ENCODE results near the gene TMEM30A.

The TMEM30A gene

DNA sequence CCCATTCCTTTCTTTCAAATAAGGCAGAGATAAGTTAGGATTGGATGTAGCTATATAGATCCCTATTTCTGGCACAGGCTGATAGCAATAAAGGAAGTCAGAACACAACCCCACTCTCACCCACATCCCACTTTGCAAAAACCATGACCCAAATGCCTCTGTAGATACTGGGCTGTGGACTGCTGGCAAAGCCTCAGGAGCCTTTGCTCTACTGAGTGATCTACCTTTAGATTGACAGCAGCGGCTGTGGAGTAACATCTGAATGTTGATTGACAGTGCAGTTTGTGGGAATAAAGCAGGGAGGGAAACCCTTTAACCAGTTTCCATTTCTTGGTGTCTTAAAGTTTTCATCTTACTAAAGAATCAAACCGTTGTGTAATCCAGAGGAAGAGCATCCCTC, 6.7 kb upstream of the TMEM30A start:
- TF ChIP-seq, protein P1, sequence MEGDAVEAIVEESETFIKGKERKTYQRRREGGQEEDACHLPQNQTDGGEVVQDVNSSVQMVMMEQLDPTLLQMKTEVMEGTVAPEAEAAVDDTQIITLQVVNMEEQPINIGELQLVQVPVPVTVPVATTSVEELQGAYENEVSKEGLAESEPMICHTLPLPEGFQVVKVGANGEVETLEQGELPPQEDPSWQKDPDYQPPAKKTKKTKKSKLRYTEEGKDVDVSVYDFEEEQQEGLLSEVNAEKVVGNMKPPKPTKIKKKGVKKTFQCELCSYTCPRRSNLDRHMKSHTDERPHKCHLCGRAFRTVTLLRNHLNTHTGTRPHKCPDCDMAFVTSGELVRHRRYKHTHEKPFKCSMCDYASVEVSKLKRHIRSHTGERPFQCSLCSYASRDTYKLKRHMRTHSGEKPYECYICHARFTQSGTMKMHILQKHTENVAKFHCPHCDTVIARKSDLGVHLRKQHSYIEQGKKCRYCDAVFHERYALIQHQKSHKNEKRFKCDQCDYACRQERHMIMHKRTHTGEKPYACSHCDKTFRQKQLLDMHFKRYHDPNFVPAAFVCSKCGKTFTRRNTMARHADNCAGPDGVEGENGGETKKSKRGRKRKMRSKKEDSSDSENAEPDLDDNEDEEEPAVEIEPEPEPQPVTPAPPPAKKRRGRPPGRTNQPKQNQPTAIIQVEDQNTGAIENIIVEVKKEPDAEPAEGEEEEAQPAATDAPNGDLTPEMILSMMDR (IDR thresholded peaks at IDR 0.05; ENCODE audit: low read depth, low read length): no peak

DNA sequence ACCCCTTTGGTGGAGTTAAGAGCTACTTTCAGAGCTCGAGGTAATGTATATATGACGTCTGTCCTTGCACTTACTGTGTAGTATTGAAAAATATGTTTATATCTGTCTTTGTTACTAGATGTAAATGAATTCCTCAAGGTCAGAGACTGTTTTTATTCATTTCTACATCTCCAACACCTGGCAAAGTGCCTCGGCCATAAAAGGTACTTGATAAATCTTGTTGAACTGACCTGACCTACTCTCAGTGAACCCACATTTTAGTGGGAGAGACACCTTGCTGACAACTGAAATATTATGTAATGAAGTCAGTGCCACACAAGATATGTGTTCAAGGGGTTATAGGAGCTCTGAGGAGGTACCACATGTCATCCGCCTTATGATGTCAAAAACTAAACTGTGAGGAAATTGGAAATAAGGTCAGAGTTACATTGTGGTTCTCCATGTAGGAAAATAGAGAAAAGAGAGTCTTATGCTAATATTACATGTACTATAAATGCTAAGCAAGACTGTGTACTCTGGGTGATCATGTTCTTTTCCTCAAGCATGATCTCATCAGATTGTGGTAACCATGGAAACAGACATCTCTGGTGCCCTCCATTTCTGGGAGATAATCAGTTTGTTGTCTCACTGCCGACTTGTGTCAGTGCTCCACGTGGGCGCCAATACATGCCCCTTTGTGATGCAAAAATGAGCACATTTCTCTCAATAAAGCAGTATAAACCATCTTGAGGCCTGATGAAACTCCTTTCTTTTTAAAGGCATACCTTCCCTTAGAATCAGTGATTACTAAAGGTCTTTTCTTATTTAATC, 5.7 kb upstream of the TMEM30A start:
- H3K9me3 ChIP-seq: no peaks in the 10 kb centered on the region
- no peaks in the 10 kb centered on the region for H3K27me3 ChIP-seq
- no peaks in the 10 kb centered on the region for H3K36me3 ChIP-seq
- H3K4me3 ChIP-seq (ENCODE audit: low read depth, low read length): no peak overlapping the region
- TF ChIP-seq, protein P1 (IDR thresholded peaks at IDR 0.05; ENCODE audit: low read depth, low read length): no peak
- no peak for DNase-seq
- no peaks in the 10 kb centered on the region for H3K4me1 ChIP-seq

More for the DNA sequence above, 6.7 kb upstream of the TMEM30A start:
- no peak for DNase-seq
- Histone ChIP-seq H3K27me3 (no peaks in the 10 kb centered on the region), H3K9me3 (no peaks in the 10 kb centered on the region), H3K4me3 (ENCODE audit: low read depth, low read length) (no peak overlapping the region), H3K4me1 (no peaks in the 10 kb centered on the region), H3K36me3 (no peaks in the 10 kb centered on the region)

DNA sequence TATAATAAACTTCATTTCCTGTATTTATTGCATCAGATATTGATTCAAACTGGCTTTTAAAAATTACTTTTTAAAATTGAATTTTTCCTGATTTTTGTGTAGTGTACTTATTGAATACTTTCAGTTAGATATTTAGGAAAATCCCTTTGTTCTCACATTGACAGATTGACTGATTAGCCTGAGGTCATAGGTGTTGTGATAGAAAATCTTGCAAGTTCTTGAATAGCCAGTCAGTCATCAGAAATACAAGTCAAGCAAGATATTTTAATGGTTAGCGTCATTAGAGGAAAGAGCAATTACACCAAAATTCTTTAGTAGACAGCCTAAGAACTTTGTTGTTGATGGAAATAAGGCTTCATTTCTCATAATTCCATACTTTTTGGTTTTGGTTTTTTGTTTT, 3.4 kb upstream of the TMEM30A start:
- Histone ChIP-seq H3K4me1 (no peaks in the 10 kb centered on the region), H3K27me3 (no peaks in the 10 kb centered on the region), H3K4me3 (ENCODE audit: low read depth, low read length) (no peak overlapping the region), H3K9me3 (no peaks in the 10 kb centered on the region), H3K36me3 (no peaks in the 10 kb centered on the region)
- TF ChIP-seq, protein P1 (IDR thresholded peaks at IDR 0.05; ENCODE audit: low read depth, low read length): no peak
- no peak for DNase-seq

DNA sequence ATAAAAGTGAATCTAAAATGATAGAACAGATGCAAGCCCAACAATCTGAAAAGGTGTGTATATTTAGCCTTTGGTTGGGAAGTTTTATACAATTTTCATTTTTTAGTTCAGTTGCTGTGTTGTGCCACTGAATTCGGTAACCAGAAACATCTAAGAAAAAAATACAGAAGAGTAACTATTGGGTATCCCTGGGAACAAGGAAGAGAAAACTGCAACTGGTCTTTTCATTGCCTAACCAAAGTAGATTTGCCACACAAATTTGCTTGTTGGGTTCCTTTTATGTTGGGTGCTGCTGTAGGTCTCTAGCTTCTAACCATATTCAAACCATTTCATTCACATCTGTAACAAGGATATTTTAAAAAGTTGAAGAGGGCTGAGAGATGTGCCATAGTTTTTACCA, 2.8 kb upstream of the TMEM30A start:
- TF ChIP-seq, protein P1 (IDR thresholded peaks at IDR 0.05; ENCODE audit: low read depth, low read length): no peak
- Histone ChIP-seq H3K9me3 (no peaks in the 10 kb centered on the region), H3K27me3 (no peaks in the 10 kb centered on the region), H3K4me1 (no peaks in the 10 kb centered on the region), H3K36me3 (no peaks in the 10 kb centered on the region), H3K4me3 (ENCODE audit: low read depth, low read length) (no peak overlapping the region)
- DNase-seq: no peak

DNA sequence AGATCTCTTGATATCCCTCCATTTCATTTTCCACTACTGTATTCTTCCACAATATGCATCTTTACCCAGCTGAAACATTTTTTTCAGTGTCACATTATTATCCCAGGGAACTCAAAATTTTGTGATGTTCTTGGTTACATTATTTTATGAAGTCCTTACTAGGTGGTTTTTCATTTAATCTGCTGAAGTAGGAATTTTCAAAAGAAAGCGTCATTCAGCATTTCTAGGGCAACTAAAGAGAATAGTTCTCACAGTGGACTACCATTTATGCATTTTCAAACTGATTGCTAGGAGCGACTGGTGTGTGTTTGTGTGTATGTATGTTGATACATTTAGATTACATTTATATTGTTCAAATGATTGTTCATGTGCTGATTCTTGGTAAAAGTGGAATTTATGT, 2.4 kb upstream of the TMEM30A start:
- TF ChIP-seq, protein P1 (IDR thresholded peaks at IDR 0.05; ENCODE audit: low read depth, low read length): no peak
- H3K9me3 ChIP-seq: no peaks in the 10 kb centered on the region
- no peak for DNase-seq
- H3K4me1 ChIP-seq: no peaks in the 10 kb centered on the region
- H3K4me3 ChIP-seq (ENCODE audit: low read depth, low read length): no peak overlapping the region
- H3K36me3 ChIP-seq: no peaks in the 10 kb centered on the region
- no peaks in the 10 kb centered on the region for H3K27me3 ChIP-seq

DNA sequence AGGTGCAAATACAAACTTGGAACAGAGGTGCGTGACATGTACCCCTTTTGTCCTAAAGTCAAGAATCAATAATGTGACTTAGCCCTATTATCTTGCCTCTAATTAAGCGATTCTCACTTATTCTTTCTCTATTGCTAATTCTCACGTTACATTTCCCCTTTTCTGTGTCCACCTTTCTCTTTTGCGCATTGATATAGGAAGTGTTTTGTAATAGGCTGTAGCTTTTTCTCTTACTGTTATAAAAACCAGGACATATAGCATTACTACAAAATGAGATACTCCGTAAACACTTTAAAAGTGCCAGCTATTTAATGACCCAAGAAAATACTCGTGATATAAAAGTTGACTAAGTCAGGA, 669 bp upstream of the TMEM30A start:
- TF ChIP-seq, protein P1 (IDR thresholded peaks at IDR 0.05; ENCODE audit: low read depth, low read length): no peak
- no peak for DNase-seq
- no peaks in the 10 kb centered on the region for H3K27me3 ChIP-seq
- no peaks in the 10 kb centered on the region for H3K9me3 ChIP-seq
- H3K4me3 ChIP-seq (ENCODE audit: low read depth, low read length): peak overlapping the region; percentile 68
- no peaks in the 10 kb centered on the region for H3K36me3 ChIP-seq
- H3K4me1 ChIP-seq: no peaks in the 10 kb centered on the region; the same call in 1 of the 2 replicates

Data from BE2C (cell line).